HCT116 (cell line): ENCODE measurements around the gene TENM3. TPM values are rescaled to one million over a fixed set of nuclear protein-coding genes. Genes with fewer than 3 reads are reported as not detected.

Source experiments
- ATAC-seq: fragments of 200-7000 bp; cut with Tn5 transposase; 2 replicates; pipeline ENCODE4 v1.9.1; 2020; ENCODE audit warnings: mild to moderate bottlenecking, moderate library complexity
- BruUV-seq: library from RNA; stranded (reverse); fragments of 400-500 nt; replicated peaks from 2 replicates; lab custom pipeline; 2021; lab: Mats Ljungman, UMichigan
- CTCF ChIA-PET: fragments of 300-600 bp; sonication (Branson Sonifier 250); formaldehyde crosslinking; loops from one replicate; lab custom pipeline; 2021; ENCODE audit warnings: antibody characterized with exemption; lab: Charles Lee
- POLR2A ChIA-PET: fragments of 300-600, 350-600 bp; sonication (Branson Sonifier 250); formaldehyde crosslinking; loops from one replicate; lab custom pipeline; 2021; ENCODE audit warnings: antibody characterized with exemption; lab: Charles Lee
- RAD21 ChIA-PET, 2 experiments: fragments of 300-600 bp; sonication (Branson Sonifier 250); formaldehyde crosslinking; loops; one replicate each; lab custom pipeline; 2023; ENCODE audit warnings: low total read pairs in 2 of 2; ENCODE audit not compliant: uncharacterized antibody in 2 of 2, unreplicated experiment in 2 of 2, low non-redundant PET in 1 of 2; lab: Charles Lee
- DNase-seq: peaks from one replicate; pipeline ENCODE4 v3.0.0-alpha.2; 2010; ENCODE audit warnings: low read depth, low spot score
- H2AFZ ChIP-seq: fragments of 200-600 bp; shearing (Covaris generic), sonication (generic); 2 replicates; pipeline ENCODE4 v1.6.1; 2017; ENCODE audit warnings: low read depth, mixed run types, mixed read lengths, antibody characterized with exemption, low read length; ENCODE audit not compliant: poor library complexity, severe bottlenecking
- H3K27ac ChIP-seq: 2 replicates; pipeline ENCODE4 v1.5.1; 2012; ENCODE audit warnings: low read depth, low read length
- H3K27me3 ChIP-seq: fragments of 200-600 bp; sonication (generic); 2 replicates; pipeline ENCODE4 v1.6.1; 2016; ENCODE audit warnings: mixed run types, low read length, mixed read lengths; ENCODE audit not compliant: insufficient read depth
- H3K36me3 ChIP-seq, 2 experiments: fragments of 200-500 bp in 1 of 2; fragments of 200-600 bp in 1 of 2; sonication (Bioruptor generic) in 1 of 2; sonication (generic) in 1 of 2; 2 replicates each; pipeline versions ENCODE4 v1.5.1 to v1.6.1; 2014 to 2016; ENCODE audit warnings: low read length in 2 of 2, inconsistent platforms in 1 of 2, mixed read lengths in 1 of 2, mixed run types in 1 of 2; ENCODE audit not compliant: insufficient read depth in 2 of 2, control insufficient read depth in 1 of 2
- H3K4me1 ChIP-seq, 2 experiments: fragments of 200-600 bp in 1 of 2; sonication (generic) in 1 of 2; 2 replicates each; pipeline versions ENCODE4 v1.5.1 to v1.6.1; 2012 to 2017; ENCODE audit warnings: low read length in 2 of 2, inconsistent platforms in 1 of 2, mild to moderate bottlenecking in 1 of 2, mixed read lengths in 1 of 2, mixed run types in 1 of 2, moderate library complexity in 1 of 2; ENCODE audit not compliant: insufficient read depth in 2 of 2, control insufficient read depth in 1 of 2
- H3K4me2 ChIP-seq: fragments of 200-600 bp; sonication (generic); 2 replicates; pipeline ENCODE4 v1.6.1; 2017; ENCODE audit warnings: mixed run types, low read length, mixed read lengths
- H3K4me3 ChIP-seq, 2 experiments: fragments of 200-600 bp in 1 of 2; sonication (generic) in 1 of 2; replicated peaks in 1 of 2; 2 replicates each; pipeline ENCODE4 v1.5.1; 2011 to 2016; ENCODE audit warnings: low read length in 2 of 2, control low read depth in 1 of 2, low read depth in 1 of 2, mild to moderate bottlenecking in 1 of 2, mixed read lengths in 1 of 2, mixed run types in 1 of 2
- H3K79me2 ChIP-seq: fragments of 200-600 bp; sonication (generic); 2 replicates; pipeline ENCODE4 v1.6.1; 2017; ENCODE audit warnings: mild to moderate bottlenecking, mixed run types, low read length, moderate library complexity, mixed read lengths; ENCODE audit not compliant: insufficient read depth
- H3K9ac ChIP-seq: fragments of 200-600 bp; sonication (generic); 2 replicates; pipeline ENCODE4 v1.6.1; 2016; ENCODE audit warnings: low read length, mixed read lengths
- H3K9me2 ChIP-seq: fragments of 200-600 bp; sonication (generic), shearing (Covaris generic); 2 replicates; pipeline ENCODE4 v1.6.1; 2017; ENCODE audit warnings: mixed run types, mild to moderate bottlenecking, moderate library complexity; ENCODE audit not compliant: insufficient read depth
- H3K9me3 ChIP-seq, 2 experiments: fragments of 200-500 bp in 1 of 2; fragments of 200-600 bp in 1 of 2; sonication (Bioruptor generic) in 1 of 2; sonication (generic) in 1 of 2; 2 replicates each; pipeline ENCODE4 v1.6.1; 2014 to 2017; ENCODE audit warnings: low read length in 2 of 2, mixed read lengths in 2 of 2, inconsistent platforms in 1 of 2, low read depth in 1 of 2, mild to moderate bottlenecking in 1 of 2, mixed run types in 1 of 2, moderate library complexity in 1 of 2; ENCODE audit not compliant: control insufficient read depth in 1 of 2, insufficient read depth in 1 of 2
- H4K20me1 ChIP-seq: fragments of 200-600 bp; sonication (generic), shearing (Covaris generic); 2 replicates; pipeline ENCODE4 v1.6.1; 2017; ENCODE audit warnings: mixed run types, mild to moderate bottlenecking, moderate library complexity; ENCODE audit not compliant: insufficient read depth
- CBX3 ChIP-seq: IDR thresholded peaks from 2 replicates; pipeline ENCODE4 v1.6.1; 2012; ENCODE audit warnings: low read depth
- EGR1 ChIP-seq: IDR thresholded peaks from 2 replicates; pipeline ENCODE4 v1.6.1; 2012; ENCODE audit warnings: low read depth
- ELF1 ChIP-seq: IDR thresholded peaks from 2 replicates; pipeline ENCODE4 v1.6.1; 2012; ENCODE audit warnings: low read depth, borderline replicate concordance
- FOSL1 ChIP-seq: IDR thresholded peaks from 2 replicates; pipeline ENCODE4 v1.6.1; 2012; ENCODE audit warnings: low read depth
- JUND ChIP-seq: IDR thresholded peaks from 2 replicates; pipeline ENCODE4 v1.6.1; 2012
- RAD21 ChIP-seq: IDR thresholded peaks from 2 replicates; pipeline ENCODE4 v1.6.1; 2012; ENCODE audit warnings: low read depth, mild to moderate bottlenecking
- REST ChIP-seq: IDR thresholded peaks from 2 replicates; pipeline ENCODE4 v1.6.1; 2012; ENCODE audit warnings: low read depth
- SIN3A ChIP-seq: IDR thresholded peaks from 2 replicates; pipeline ENCODE4 v1.6.1; 2012; ENCODE audit warnings: low read depth
- SRF ChIP-seq: IDR thresholded peaks from 2 replicates; pipeline ENCODE4 v1.6.1; 2012; ENCODE audit warnings: low read depth
- TCF7L2 ChIP-seq: IDR thresholded peaks from 2 replicates; pipeline ENCODE4 v1.7.0; 2011; ENCODE audit warnings: borderline replicate concordance, inconsistent platforms; ENCODE audit not compliant: insufficient read depth, insufficient read length; ENCODE audit errors: extremely low read depth
- YY1 ChIP-seq: IDR thresholded peaks from 2 replicates; pipeline ENCODE4 v1.6.1; 2011; ENCODE audit warnings: low read length, low read depth, moderate library complexity, mild to moderate bottlenecking; ENCODE audit not compliant: insufficient replicate concordance; ENCODE audit errors: extremely low read depth
- ZFX ChIP-seq: fragments of 450-650 bp; IDR thresholded peaks from 2 replicates; pipeline ENCODE4 v1.6.1; 2017
- intact Hi-C: fragments of 100-400 bp; cut with micrococcal nuclease; formaldehyde crosslinking; loops from 2 replicates; pipeline ENCODE4 v1.10.0; 2022
- total RNA-seq: library from RNA; stranded (reverse); gene quantifications from one replicate; pipeline ENCODE4 v1.2.1, GENCODE V29; 2021; ENCODE audit not compliant: unreplicated experiment
- TF ChIP-seq, protein P1 (sequence below): IDR thresholded peaks from 2 replicates; pipeline ENCODE4 v1.6.1; 2012
- TF ChIP-seq, protein P2 (sequence below): IDR thresholded peaks from 2 replicates; pipeline ENCODE4 v1.6.1; 2012

TENM3 gene
- total RNA-seq, 1 experiment from 2014 or later, result 0.54 TPM

GRCh38 chr4:182280436-182281111 lies 37.4 kb downstream of the TENM3 start:
- POLR2A ChIA-PET, result no interaction called here
- no peaks in the 10 kb centered on the region for H3K36me3 ChIP-seq
- no peak overlapping the region for H2AFZ ChIP-seq
- intact Hi-C loops, result no loop called here
- ATAC-seq, result no peak
- H3K27ac ChIP-seq, result no peak overlapping the region
- H3K9me3 ChIP-seq, result no peaks in the 10 kb centered on the region
- no peak overlapping the region for H3K4me3 ChIP-seq
- no peaks in the 10 kb centered on the region for H3K79me2 ChIP-seq
- H3K9me2 ChIP-seq, result no peaks in the 10 kb centered on the region
- CTCF ChIA-PET, result no interaction called here
- H3K4me2 ChIP-seq, result no peak overlapping the region
- TF ChIP-seq, protein P1, sequence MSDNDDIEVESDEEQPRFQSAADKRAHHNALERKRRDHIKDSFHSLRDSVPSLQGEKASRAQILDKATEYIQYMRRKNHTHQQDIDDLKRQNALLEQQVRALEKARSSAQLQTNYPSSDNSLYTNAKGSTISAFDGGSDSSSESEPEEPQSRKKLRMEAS, result no peak
- TF ChIP-seq TCF7L2 (no peak), ZFX (no peak), EGR1 (no peak), SIN3A (no peak), FOSL1 (no peak), SRF (no peak), REST (no peak), CBX3 (no peak), JUND (no peak), ELF1 (no peak), YY1 (no peak), RAD21 (no peak)
- TF ChIP-seq, protein P2, sequence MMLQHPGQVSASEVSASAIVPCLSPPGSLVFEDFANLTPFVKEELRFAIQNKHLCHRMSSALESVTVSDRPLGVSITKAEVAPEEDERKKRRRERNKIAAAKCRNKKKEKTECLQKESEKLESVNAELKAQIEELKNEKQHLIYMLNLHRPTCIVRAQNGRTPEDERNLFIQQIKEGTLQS, result no peak
- H3K27me3 ChIP-seq, result no peaks in the 10 kb centered on the region
- H3K9ac ChIP-seq, result no peak overlapping the region
- RAD21 ChIA-PET, result interaction anchor here in 1 of 2 experiments (0.5 kb wide), 1 partner anchor 222 kb away, joined by 3 read pairs; no protein-coding TSS in a partner anchor
- BruUV-seq, result no TSS peak
- DNase-seq, result no peak
- H4K20me1 ChIP-seq, result no peaks in the 10 kb centered on the region
- H3K4me1 ChIP-seq, result no peaks in the 10 kb centered on the region
